Adrenal gland (tissue), 12 donors: Measurements from ENCODE around the gene SLAMF8. TPM values are rescaled to one million over a fixed set of nuclear protein-coding genes. Genes with fewer than 3 reads are reported as not detected.

Experiments
- DNase-seq, 7 donors: peaks; one replicate each; pipeline ENCODE4 v3.0.0-alpha.2; 2019 to 2020
- H3K27ac ChIP-seq, 5 donors: fragments of 200-600 bp; sonication (generic) in 4 of 5; 1 replicate in 3 of 5; 2 replicates in 2 of 5; pipeline versions ENCODE4 v1.5.1 to v1.8.0; 2016 to 2020; ENCODE audit warnings: mild to moderate bottlenecking in 1 of 5
- H3K27me3 ChIP-seq: fragments of 200-600 bp; 2 replicates; pipeline ENCODE4 v1.8.0; 2021
- H3K36me3 ChIP-seq, 2 donors: fragments of 200-600 bp; replicated peaks in 1 of 2; 1 replicate in 1 of 2; 2 replicates in 1 of 2; pipeline versions ENCODE4 v1.5.1 to v1.8.0; 2018 to 2022
- H3K4me1 ChIP-seq, 2 donors: fragments of 200-600 bp; replicated peaks in 1 of 2; 1 replicate in 1 of 2; 2 replicates in 1 of 2; pipeline versions ENCODE4 v1.5.1 to v1.8.0; 2018 to 2021
- H3K4me3 ChIP-seq, 4 donors: fragments of 200-600 bp; sonication (generic) in 3 of 4; one replicate each; pipeline ENCODE4 v1.5.1; 2016 to 2018
- H3K9me3 ChIP-seq, 3 donors: fragments of 200-600 bp; sonication (generic) in 1 of 3; replicated peaks in 1 of 3; 1 replicate in 2 of 3; 2 replicates in 1 of 3; pipeline versions ENCODE4 v1.5.1 to v1.8.0; 2016 to 2021
- CTCF ChIP-seq, 6 experiments: fragments of 450-650 bp in 4 of 6; fragments of 200-600 bp in 2 of 6; sonication (generic) in 1 of 6; IDR thresholded peaks; 1 replicate in 5 of 6; 2 replicates in 1 of 6; pipeline versions ENCODE4 v1.5.1 to v1.8.0; 2016 to 2021; ENCODE audit warnings: antibody characterized with exemption in 6 of 6, mild to moderate bottlenecking in 2 of 6, moderate library complexity in 1 of 6
- POLR2A ChIP-seq, 2 donors: fragments of 450-650 bp; IDR thresholded peaks; one replicate each; pipeline ENCODE4 v1.6.1; 2017; ENCODE audit warnings: antibody characterized with exemption in 2 of 2, mild to moderate bottlenecking in 2 of 2, moderate library complexity in 1 of 2
- WGBS, 4 donors: extraction: QIAGEN DNeasy Blood & Tissue Kit in 2 of 4; methylation state at CpG; one replicate each; pipeline versions ENCODE4 v1.1.5 to v1.1.7; 2013 to 2017; 5-methylcytosine and 5-hydroxymethylcytosine counted together
- intact Hi-C, 2 donors: fragments of 100-400 bp; cut with DNase I; formaldehyde crosslinking; loops; one replicate each; pipeline versions ENCODE4 v1.14.1 to v1.15.0; 2022 to 2023
- polyA plus RNA-seq, 3 donors: library from polyadenylated mRNA; stranded (reverse); fragments of 200-250 nt in 2 of 3; fragments of 350-450 nt in 1 of 3; fragmentation: Illumina TruSeq in 1 of 3; extraction: RNeasy Lipid Tissue Mini Kit (QIAGEN cat#74804) in 1 of 3; gene quantifications; one replicate each; pipeline ENCODE4 v1.2.3, GENCODE V29; 2013 to 2014
- total RNA-seq, 9 donors: library from RNA; depleted of rRNA in 4 of 9; stranded (reverse); fragments of >200 nt in 4 of 9; fragments of 120-200 nt in 1 of 9; fragmentation: NEBNext Ultra II Directional in 1 of 9; extraction: Animal tissue kit (Norgen Biotek cat#: 25700) in 1 of 9; gene quantifications; one replicate each; pipeline versions ENCODE4 v1.1.0 to v1.2.4, GENCODE V29; 2013 to 2023
- donor health status: healthy with polysubstance abuse.
- donor health status: Bipolar disorder and iron deficiency.
- donor health status: DM: yes; HTN: yes; CAD: no.
- donor health status: DM: no; HTN: no; CAD: no.
- donor health status: DM: no; HTN: no; CAD: no.
- donor health status: DM: yes; HTN: yes; CAD: no.

SLAMF8 gene
- total and polyA plus RNA-seq, 12 donors, result 0.55 to 24.2 (median 9.0) TPM

GRCh38 chr1:159827102-159827490, 423 bp downstream of the SLAMF8 start:
- H3K36me3 ChIP-seq, result no peaks in the 10 kb centered on the region
- peak overlapping the region in 1 of 4 donors; percentile 22 for H3K4me3 ChIP-seq
- DNase-seq, result no peak
- H3K9me3 ChIP-seq, result no peaks in the 10 kb centered on the region
- 73 to 89% (median 88%) methylated on average over 6 of the region's 6 CpGs for WGBS, 4 donors
- H3K27me3 ChIP-seq, result no peaks in the 10 kb centered on the region
- intact Hi-C loops, result no loop called here
- TF ChIP-seq CTCF (IDR thresholded peaks at IDR 0.05), result no peak
- TF ChIP-seq POLR2A (IDR thresholded peaks at IDR 0.05), result no peak
- H3K4me1 ChIP-seq, result peaks cover 0 to 9% of the 10 kb centered on the region in 2 donors
- peak overlapping the region in 1 of 5 donors; percentile 64 for H3K27ac ChIP-seq

DNA sequence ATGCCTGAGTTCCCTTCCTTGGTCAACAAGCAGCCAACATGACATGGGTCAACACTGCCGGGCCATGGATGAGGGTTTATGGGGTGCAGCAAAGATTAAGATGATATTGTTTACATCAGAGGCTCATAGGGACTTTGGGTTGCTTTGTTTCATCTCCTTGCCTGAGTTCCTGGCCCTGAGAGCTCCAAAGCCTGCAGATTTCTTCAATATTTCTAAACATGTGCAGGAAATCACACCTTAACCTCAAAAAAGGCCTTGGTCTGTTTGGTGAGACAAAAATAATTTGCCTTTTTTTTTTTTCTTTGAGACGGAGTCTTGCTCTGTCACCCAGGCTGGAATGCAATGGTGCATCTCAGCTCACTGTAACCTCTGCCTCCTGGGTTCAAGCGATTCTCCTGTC, 876 bp downstream of the SLAMF8 start:
- TF ChIP-seq POLR2A (IDR thresholded peaks at IDR 0.05), result no peak
- TF ChIP-seq CTCF (IDR thresholded peaks at IDR 0.05), result no peak
- WGBS, 4 donors, result 91 to 94% (median 93%) methylated on average over 3 of the region's 3 CpGs
- Histone ChIP-seq H3K27ac (no peak overlapping the region), H3K36me3 (no peaks in the 10 kb centered on the region), H3K27me3 (no peaks in the 10 kb centered on the region), H3K4me3 (no peak overlapping the region), H3K9me3 (no peaks in the 10 kb centered on the region), H3K4me1 (peaks cover 0 to 9% of the 10 kb centered on the region in 2 donors)
- no peak for DNase-seq
- intact Hi-C loops, result no loop called here

DNA sequence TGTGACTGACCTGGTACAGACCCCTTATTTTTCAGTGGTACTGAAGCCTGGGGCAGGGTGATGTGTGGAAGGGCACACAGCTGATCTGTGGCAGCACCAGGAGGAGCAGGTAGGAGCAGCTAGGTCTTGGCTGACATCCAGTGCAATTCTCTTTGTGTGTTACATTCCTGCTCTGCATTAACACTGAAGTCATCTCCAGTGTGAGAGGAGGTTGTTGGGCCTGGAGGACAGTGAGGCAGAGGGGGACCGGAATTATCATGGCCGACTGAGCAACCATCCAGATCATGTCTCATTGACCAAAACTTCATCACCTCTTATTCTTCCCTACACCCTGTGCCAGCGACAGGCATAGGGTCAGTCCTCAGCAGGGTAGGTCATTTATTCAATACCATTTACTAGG, 1.5 kb downstream of the SLAMF8 start:
- Histone ChIP-seq H3K4me3 (no peak overlapping the region), H3K4me1 (peaks cover 0 to 9% of the 10 kb centered on the region in 2 donors), H3K36me3 (no peaks in the 10 kb centered on the region), H3K27ac (peak overlapping the region in 1 of 5 donors; percentile 48), H3K9me3 (no peaks in the 10 kb centered on the region), H3K27me3 (no peaks in the 10 kb centered on the region)
- DNase-seq, result no peak
- WGBS, 4 donors, result 67 to 96% (median 81%) methylated on average over 3 of the region's 3 CpGs
- TF ChIP-seq CTCF (IDR thresholded peaks at IDR 0.05) (no peak), POLR2A (IDR thresholded peaks at IDR 0.05) (no peak)
- intact Hi-C loops, result no loop called here

DNA sequence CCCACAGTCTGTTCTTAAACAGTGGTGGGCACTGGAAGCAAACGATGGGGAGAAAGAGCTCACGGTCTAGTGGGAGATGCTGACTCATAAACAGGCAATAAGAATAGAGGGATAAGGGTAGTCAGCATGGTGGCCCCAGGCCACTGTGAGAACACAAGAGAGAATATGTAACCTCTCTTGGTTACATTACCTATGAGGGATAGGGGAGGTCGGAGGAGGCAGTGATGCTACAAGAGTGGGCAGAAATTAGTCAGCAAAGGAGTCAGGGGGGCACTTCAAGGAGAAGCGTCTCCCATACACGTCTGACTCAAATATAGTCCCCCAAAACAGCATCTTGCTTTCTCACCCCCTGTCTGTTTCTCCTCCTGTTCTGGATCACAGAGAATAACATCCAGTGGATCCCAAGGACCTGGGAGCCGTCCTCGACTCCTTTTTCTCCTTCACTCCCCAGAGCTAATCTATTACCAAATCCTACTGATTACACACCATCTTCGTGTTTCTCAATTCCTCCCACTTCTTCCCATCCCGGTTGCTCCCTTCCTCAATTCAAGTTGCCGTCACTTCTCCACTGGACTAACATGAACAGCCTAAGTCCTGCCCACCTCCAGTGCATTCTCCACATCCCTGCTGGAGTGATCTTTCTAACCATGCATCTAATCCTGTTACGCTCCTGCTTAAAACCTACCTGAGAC, 2.1 kb downstream of the SLAMF8 start:
- DNase-seq, result no peak
- intact Hi-C loops, result no loop called here
- TF ChIP-seq POLR2A (IDR thresholded peaks at IDR 0.05), result no peak
- TF ChIP-seq CTCF (IDR thresholded peaks at IDR 0.05), result no peak
- Histone ChIP-seq H3K27ac (peak overlapping the region in 1 of 5 donors; percentile 48), H3K36me3 (no peaks in the 10 kb centered on the region), H3K4me1 (peaks cover 0 to 9% of the 10 kb centered on the region in 2 donors), H3K27me3 (no peaks in the 10 kb centered on the region), H3K9me3 (no peaks in the 10 kb centered on the region), H3K4me3 (no peak overlapping the region)
- WGBS, 4 donors, result 73 to 87% (median 82%) methylated on average over 11 of the region's 11 CpGs
